HL-60 (cell line): ENCODE results near the gene LVRN.

Experiments
- GABPA ChIP-seq: IDR thresholded peaks from 2 replicates; pipeline ENCODE4 v1.6.1; 2012; ENCODE audit warnings: low read depth
- POLR2AphosphoS5 ChIP-seq: IDR thresholded peaks from 2 replicates; pipeline ENCODE4 v1.6.1; 2012; ENCODE audit warnings: low read depth
- SPI1 ChIP-seq: IDR thresholded peaks from 2 replicates; pipeline ENCODE4 v1.6.1; 2012; ENCODE audit warnings: low read depth, mild to moderate bottlenecking, borderline replicate concordance
- TF ChIP-seq, protein P1 (sequence below): IDR thresholded peaks from one replicate; pipeline ENCODE4 v1.5.1; 2011; ENCODE audit warnings: low read length, control low read depth, inconsistent platforms; ENCODE audit not compliant: insufficient read depth
- TF ChIP-seq, protein P2 (sequence below): IDR thresholded peaks from 2 replicates; pipeline ENCODE4 v1.6.1; 2012; ENCODE audit warnings: low read depth; ENCODE audit not compliant: insufficient replicate concordance

DNA sequence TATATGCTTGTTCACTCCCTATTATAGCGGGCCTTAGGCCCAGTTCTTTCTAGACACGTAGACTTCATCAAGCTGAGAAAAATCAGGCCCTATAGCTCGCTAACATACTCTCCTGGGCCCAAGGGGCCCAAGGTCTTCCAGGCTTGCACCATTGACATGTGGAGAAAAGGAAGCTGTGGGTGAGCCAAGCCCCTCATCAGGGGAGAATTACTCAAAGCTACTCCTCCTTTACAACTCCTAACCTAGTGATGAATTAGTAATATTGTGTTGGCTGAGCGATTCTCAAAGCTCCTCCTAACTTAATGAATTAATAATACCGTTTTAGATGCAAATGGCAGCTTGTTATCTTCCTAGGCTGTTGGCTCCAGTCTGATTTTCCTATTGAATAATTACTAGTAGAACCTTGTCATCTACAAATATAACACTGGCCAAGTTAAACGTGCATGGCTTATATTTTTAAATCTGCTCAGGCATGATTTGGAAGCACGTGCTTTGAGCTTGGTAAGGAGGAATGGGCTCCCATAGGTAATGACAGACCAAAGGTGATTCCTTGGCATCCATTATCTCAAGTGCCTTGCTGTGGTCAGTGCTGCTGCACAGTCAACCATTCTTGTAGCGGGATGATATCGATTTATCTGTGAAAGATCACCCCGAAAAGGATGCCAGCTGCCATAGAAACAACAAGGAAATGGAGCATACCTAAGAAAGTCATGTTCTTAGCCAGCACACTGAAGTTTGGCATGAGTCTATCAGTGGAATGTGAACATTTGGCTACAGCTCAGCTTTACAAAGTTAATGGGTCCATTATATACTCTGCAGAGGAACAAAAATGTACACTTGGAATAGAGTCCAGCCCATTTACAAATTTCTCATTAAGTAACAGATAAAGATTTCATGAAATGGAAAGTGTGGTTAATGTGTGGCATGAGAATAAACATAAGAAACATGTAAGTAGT, 23.8 kb downstream of the LVRN start:
- TF ChIP-seq POLR2AphosphoS5 (no peak), SPI1 (no peak), GABPA (no peak)
- TF ChIP-seq, protein P1, sequence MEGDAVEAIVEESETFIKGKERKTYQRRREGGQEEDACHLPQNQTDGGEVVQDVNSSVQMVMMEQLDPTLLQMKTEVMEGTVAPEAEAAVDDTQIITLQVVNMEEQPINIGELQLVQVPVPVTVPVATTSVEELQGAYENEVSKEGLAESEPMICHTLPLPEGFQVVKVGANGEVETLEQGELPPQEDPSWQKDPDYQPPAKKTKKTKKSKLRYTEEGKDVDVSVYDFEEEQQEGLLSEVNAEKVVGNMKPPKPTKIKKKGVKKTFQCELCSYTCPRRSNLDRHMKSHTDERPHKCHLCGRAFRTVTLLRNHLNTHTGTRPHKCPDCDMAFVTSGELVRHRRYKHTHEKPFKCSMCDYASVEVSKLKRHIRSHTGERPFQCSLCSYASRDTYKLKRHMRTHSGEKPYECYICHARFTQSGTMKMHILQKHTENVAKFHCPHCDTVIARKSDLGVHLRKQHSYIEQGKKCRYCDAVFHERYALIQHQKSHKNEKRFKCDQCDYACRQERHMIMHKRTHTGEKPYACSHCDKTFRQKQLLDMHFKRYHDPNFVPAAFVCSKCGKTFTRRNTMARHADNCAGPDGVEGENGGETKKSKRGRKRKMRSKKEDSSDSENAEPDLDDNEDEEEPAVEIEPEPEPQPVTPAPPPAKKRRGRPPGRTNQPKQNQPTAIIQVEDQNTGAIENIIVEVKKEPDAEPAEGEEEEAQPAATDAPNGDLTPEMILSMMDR: no peak
- TF ChIP-seq, protein P2, sequence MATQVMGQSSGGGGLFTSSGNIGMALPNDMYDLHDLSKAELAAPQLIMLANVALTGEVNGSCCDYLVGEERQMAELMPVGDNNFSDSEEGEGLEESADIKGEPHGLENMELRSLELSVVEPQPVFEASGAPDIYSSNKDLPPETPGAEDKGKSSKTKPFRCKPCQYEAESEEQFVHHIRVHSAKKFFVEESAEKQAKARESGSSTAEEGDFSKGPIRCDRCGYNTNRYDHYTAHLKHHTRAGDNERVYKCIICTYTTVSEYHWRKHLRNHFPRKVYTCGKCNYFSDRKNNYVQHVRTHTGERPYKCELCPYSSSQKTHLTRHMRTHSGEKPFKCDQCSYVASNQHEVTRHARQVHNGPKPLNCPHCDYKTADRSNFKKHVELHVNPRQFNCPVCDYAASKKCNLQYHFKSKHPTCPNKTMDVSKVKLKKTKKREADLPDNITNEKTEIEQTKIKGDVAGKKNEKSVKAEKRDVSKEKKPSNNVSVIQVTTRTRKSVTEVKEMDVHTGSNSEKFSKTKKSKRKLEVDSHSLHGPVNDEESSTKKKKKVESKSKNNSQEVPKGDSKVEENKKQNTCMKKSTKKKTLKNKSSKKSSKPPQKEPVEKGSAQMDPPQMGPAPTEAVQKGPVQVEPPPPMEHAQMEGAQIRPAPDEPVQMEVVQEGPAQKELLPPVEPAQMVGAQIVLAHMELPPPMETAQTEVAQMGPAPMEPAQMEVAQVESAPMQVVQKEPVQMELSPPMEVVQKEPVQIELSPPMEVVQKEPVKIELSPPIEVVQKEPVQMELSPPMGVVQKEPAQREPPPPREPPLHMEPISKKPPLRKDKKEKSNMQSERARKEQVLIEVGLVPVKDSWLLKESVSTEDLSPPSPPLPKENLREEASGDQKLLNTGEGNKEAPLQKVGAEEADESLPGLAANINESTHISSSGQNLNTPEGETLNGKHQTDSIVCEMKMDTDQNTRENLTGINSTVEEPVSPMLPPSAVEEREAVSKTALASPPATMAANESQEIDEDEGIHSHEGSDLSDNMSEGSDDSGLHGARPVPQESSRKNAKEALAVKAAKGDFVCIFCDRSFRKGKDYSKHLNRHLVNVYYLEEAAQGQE: no peak
